ENCODE measurements around the gene PIH1D1.

Gene PIH1D1

GRCh38 chr19:49396738-49397505, 54.7 kb downstream of the PIH1D1 start:
- Histone ChIP-seq H3K9ac (ENCODE audit: low read depth, low read length) (no peak overlapping the region), H3K4me1 (ENCODE audit: insufficient read depth, low read length) (peaks cover 10% of the 10 kb centered on the region; the same call in 1 of the 2 replicates), H3K9me3 (ENCODE audit: control insufficient read depth, insufficient read depth, low read length) (no peaks in the 10 kb centered on the region), H3K36me3 (ENCODE audit: insufficient read depth, low read length) (no peaks in the 10 kb centered on the region)

All from ES-I3 (cell line).